ENCODE data around the gene BAK1.

The BAK1 gene

DNA sequence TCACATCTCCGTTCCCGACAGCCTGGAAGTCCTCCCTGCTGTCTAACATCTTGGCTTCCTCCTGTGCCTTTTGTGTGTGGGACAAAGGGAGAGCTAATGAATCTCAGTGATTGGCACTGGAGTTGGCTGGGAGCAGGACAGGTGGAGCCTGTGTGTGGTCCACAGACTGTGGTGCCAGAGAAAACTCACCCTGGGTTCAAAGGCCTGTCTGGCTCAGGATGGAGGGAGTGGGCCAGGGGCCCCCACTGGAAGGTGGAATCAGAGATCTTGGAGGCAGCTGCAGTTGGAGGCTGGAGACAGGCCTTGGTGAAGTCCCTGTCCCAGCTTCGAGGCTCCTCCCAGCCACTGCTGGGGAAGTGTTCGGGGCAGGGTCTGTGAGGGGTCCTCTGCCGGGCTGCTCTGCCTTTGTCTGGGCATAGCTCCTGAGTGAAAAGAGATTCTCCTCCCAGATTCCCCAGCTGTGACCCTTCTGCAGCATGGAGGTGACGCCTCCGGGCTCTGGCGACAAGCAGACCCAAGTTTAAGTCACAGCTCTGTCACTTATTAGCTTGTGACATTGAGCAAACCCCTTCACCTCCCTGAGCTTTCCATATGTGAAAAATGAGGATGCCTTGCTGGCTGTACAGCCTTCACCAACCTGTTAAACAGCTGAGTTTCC is 27.2 kb upstream of the BAK1 start:
- no peak for TF ChIP-seq CTCF (IDR thresholded peaks at IDR 0.05; ENCODE audit: insufficient read depth, missing control alignments)
- FAIRE-seq: no peak
- DNase-seq (ENCODE audit: insufficient read length, low spot score): no peak

DNA sequence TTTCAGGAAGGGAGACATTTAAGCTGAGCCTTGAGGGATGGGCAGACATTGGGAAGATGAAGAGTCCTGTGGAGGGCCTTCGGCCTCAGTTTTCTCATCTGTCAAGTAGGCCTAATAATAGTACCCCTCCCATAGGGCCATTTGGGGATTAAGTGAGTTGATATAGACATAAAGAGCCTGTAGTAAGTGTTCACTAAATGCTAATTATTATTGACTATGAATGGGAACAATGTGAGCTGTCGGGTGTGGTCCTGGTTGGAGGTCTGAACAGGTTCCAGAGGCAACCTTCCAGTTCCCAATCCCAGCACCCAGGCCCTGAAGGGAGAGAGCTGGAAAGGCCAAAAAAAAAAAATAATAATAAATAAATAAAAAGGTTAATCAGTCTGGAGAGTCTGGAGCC is 26.6 kb upstream of the BAK1 start:
- no peak for TF ChIP-seq CTCF (IDR thresholded peaks at IDR 0.05; ENCODE audit: insufficient read depth, missing control alignments)
- DNase-seq (ENCODE audit: insufficient read length, low spot score): no peak
- no peak for FAIRE-seq

GRCh38 chr6:33604941-33605854 is 25.1 kb upstream of the BAK1 start:
- TF ChIP-seq CTCF (IDR thresholded peaks at IDR 0.05; ENCODE audit: insufficient read depth, missing control alignments): no peak
- no peak for FAIRE-seq
- DNase-seq (ENCODE audit: insufficient read length, low spot score): no peak

DNA sequence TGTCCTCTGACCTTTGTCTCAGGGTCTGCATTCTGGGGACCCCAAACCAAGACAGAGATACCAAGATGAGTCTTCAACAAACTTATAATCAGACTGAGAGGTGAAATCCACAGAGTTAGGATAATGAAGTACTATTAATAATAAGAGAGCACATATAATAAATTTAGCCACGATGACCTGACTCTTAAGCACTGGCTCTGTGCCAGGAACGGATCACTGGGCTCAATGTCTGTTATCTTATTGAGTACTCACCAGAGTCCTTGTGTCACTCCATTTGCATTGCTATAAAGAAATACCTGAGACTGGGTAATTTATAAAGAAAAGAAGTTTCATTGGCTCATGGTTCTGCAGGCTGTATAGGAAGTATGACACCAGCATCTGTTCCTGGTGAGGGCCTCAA is 22.1 kb upstream of the BAK1 start:
- no peak for TF ChIP-seq CTCF (IDR thresholded peaks at IDR 0.05; ENCODE audit: insufficient read depth, missing control alignments)
- no peak for FAIRE-seq

GRCh38 chr6:33600761-33601160 is 20.7 kb upstream of the BAK1 start:
- no peak for TF ChIP-seq CTCF (IDR thresholded peaks at IDR 0.05; ENCODE audit: insufficient read depth, missing control alignments)
- no peak for FAIRE-seq
- no peak for DNase-seq (ENCODE audit: insufficient read length, low spot score)

More for the DNA sequence above, 22.1 kb upstream of the BAK1 start:
- no peak for DNase-seq (ENCODE audit: insufficient read length, low spot score)

- TF ChIP-seq CTCF (IDR thresholded peaks at IDR 0.05; ENCODE audit: insufficient read depth, missing control alignments): no peak
- FAIRE-seq (no peak), DNase-seq (ENCODE audit: insufficient read length, low spot score) (no peak)
Observed at GRCh38 chr6:33599413-33599938, 19.4 kb upstream of the BAK1 start.
